A204.1 (cell line): Measurements from ENCODE around the gene PTPRN2.

Experiments used
- FAIRE-seq: peaks from 2 replicates; lab custom pipeline; 2012; peaks lifted over from hg19 to GRCh38; lab: Jason Lieb, UNC

PTPRN2 gene

DNA sequence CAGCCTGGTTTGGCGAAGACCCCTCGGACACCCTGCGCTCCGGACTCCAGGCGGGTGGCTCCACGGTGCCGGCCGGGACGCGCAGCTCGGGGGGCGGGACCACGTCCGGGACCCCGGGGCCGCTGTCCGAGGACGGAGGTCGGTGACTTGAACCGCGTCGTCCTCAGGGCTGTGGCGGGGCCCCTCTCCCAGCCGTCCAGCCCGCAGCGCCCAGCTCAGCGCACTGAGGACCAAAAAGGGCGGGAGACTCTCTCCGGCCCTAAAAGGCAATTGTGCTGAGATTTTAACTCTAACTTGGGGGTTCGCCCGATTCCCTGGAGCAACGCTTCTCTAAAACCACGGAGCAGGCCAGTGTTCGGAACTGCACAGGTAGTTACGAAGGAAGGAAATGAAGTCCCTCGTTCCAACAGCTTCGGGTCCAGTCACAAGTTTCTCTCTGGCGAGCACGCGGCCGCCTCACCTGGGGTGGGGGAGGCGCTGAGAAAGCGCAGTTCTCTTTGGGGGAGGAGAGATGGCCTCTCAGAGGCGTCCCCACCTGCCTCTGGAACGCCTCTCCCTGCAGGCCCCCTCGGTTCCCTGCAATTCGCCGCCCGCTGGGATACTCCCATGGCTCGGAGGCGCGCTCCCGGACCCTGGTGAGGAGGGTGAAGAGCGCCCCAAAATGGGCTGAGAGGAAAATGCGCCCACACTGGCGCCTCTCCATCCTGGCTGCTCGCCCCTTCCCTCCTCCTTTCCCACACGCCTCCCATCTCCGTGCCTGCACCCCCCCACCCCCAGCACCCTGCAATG lies 898.2 kb downstream of the PTPRN2 start:
- no peak for FAIRE-seq

DNA sequence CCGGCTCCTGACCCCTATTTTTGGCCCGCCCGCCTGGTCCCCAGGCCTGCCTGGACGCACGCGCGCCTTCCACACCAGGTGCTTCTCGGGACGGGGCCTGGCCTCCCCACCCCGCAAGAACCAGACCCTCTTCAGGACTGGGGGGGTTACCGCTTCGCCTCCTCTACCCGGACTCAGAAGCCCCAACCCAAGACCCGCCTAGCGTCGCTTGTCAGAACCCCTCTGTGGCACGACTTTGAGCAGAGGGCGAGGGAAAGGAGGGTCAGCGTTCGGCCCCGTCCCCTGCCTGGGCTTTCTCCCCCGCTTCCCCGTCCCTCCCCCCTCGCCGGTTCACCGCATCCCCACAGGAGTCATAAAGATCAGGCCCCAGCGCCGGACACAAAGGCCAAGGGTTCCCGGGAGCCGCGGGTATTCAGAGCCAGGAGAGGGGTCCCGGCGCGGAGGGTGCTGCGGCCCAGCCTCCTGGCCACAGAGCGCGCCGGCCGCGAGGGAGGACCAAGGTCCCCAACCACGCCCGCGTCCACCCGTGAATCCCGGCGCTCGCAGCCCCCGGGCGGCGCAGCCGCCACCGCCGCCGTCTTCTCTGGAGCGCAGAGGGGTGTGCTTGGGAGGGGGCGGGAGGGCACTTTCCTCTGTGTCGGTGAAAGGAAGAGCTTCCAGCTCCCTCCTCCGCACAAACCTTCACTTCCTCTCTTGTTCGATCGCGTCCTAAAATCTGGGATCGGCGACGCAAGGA lies 898.9 kb downstream of the PTPRN2 start:
- FAIRE-seq = no peak

- FAIRE-seq = no peak
Measured at GRCh38 chr7:157687845-157688532, 899.6 kb downstream of the PTPRN2 start.

GRCh38 chr7:157687158-157687557 lies 900.5 kb downstream of the PTPRN2 start:
- FAIRE-seq = no peak

DNA sequence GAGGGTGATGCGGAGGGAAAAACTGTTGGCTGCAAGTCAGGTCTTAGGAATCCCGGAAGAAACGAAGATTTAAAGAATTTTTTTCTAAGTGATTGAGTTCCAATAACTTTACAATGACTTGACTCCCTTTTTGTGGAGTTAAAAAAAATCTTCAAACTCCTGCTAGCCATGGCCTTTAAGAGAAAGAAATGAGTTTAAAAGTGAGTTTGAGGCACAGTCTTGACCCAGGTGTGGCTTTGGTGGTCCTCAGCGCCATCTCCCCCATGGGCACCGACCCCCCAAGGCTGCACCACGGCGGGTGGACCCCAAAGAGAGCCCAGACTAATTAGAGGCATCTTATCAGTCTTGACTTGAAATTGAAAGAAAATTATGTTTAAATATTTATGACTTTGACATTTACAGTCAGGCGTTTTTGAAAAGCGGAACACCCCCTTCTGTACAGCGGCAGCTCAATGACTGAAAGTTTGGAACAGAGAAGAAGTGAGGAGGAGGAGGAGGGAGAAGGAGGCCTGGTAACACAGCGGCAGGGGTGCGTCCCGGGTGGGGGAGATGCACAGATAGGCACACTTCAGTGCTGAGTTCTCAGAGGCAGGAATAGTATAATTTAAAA lies 901.2 kb downstream of the PTPRN2 start:
- FAIRE-seq = no peak

GRCh38 chr7:157685430-157686284 lies 902.0 kb downstream of the PTPRN2 start:
- no peak for FAIRE-seq

DNA sequence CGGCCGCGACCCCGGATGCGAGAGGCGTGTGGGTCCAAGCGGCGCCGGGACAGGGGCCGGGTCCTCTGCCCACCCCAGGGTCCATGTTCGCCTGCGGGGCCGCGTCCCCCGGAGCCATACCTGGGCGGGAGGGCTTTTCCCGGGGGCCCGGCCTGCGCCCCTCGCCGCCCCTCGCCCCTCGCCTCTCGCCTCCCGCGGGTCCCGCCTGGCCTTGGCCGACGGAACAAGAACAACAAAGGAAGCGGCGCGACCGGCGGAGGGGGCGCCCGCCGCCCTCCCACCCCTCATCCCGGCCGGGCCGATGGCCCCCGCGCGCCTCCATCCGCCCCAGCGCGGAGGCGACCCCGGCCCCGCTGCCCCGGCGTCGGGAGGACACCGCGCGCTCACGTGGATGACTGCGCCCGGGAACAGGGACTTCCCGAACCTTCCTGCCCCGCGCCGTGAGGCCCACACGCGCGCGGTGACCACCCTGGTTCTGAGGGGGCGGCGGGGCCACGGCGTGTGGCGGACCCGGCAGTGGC lies 902.7 kb downstream of the PTPRN2 start:
- no peak for FAIRE-seq

- no peak for FAIRE-seq
Measured at GRCh38 chr7:157684157-157684908, 903.3 kb downstream of the PTPRN2 start.

DNA sequence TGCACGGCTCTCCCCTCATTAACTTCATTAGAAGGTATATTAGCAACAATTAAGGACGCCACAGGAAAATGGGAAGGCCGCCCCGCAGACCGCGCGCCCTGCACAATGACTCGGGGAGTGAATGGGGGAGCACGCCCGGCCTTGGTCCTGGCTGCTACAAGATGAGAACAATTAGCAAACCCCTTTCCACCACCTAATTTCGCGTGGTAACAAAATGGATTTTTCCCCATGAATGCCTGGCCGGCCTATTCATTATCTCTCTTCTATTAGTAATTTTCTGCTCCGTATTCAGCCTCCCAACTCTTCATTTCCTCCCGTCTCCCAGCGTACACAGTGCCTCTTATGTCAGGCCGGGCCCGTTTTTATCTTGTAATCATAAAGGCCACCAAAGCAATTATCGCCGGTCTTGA lies 903.9 kb downstream of the PTPRN2 start:
- FAIRE-seq = no peak

DNA sequence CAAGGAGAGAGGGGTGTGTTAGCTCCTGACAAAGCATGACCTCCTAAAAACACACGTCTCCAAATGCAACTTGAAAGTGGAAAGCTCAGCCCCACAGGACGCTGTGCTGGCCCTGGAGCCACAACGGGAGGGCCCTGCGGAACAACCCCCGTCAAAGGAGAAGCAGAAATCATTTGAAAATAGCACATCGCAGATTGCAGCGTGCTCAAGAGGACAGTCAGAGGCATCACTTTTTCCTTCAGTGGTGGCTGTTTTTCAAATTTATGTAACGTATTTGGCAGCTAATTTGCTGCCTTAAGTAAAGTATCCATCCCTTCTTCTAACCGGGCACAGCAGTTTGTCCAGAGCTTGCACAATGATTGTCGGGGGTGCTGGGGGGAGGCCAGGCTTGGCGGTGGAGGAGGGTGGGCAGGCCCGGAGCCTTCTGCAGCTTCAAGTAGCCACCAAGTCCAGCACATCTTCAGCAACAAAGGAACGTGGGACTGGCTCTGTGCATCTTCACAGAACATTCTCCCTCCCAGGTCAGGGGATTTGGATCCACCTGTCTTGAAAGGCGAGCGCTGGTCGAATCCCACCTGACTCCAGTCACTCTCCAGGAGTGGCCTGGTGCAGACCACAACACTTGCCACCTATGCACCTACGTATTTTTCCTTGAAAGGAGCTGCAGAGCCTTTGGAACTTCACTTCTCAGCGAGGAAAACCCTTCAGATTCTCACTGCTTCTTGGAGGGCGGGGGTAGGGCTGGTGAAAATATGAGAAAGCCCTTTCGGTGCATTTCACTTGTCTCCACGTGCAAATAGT lies 904.5 kb downstream of the PTPRN2 start:
- FAIRE-seq = no peak

DNA sequence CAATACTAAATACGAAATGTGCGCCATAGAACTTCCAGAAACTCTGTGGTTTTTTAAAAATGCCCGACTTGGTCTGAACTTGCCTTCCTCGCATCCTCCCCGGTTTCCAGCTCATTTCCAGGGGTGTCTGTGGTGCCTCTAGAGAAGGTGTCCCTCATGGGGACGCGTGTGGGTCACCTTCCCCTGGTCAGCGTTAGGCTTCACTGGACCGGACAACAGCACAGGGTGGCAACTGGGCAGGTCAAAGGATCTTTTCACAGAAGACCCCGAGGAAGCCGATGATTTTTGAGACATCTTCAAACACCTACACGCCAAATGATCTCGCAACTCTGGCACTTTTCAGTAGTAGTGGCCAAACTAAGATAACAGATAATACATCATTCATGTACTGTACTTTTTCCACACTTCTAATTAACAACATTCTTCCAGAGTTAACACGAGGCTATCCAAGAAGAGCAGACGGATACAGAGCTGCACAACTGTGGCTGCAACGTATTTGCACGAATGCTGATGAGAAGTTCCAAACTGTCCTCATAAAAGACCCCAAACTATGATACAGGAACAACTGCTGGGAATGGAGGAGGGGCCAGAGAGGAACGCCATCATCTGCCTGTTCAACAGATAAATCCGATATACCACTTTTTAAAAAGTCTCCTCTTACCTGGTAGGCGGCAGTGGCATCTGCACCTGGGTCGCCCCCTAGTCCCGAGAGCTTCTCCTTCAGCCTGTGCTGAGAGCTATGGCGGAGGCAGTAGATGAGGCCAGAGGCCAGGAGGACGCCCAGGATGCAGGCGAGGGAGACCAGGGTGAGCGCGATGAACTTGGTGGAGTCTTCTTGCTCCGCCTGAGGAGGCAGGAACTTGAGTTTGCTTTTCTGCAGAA lies 905.3 kb downstream of the PTPRN2 start:
- no peak for FAIRE-seq

- FAIRE-seq = no peak
Measured at GRCh38 chr7:157679607-157680006, 908.0 kb downstream of the PTPRN2 start.

- FAIRE-seq = no peak
Measured at GRCh38 chr7:157678501-157678900, 909.1 kb downstream of the PTPRN2 start.

DNA sequence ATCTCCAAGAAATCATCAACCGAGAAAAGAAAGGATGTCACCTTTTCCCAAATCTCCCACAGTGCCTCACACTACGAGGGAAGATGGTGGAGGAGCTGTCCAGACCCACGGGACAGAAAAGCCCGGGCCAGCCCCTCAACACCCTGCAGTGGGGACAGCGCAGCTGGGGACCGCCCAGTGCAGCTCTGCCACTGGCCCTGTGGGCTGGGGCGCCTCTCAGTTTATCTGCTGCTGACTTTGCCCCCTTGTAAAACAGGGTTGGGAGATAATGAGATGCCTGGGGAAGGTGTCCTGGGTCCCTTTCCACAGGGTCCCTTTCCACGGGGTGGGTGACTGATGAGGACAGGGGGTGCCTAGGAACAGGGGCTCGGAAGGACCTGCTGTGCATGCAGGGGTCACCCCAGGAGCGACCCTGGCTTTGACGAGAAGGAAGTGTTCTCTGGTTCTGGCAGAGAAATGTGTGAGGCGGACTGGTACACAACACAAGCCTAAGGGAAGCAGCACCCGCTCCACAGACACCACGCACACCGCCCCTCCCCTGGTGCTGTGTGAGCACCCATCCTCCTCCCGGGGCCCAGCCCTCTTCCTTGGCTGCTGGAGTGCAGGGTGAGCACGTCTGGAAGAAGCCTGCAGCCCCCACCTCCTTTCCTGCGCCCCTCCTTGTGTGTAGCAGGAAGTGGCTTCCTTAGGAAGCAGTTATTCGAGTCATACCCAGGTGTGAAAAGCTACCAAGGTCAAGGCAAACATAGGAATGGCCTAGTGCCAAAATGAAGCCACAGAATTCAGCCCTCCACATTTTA lies 911.0 kb downstream of the PTPRN2 start:
- no peak for FAIRE-seq

DNA sequence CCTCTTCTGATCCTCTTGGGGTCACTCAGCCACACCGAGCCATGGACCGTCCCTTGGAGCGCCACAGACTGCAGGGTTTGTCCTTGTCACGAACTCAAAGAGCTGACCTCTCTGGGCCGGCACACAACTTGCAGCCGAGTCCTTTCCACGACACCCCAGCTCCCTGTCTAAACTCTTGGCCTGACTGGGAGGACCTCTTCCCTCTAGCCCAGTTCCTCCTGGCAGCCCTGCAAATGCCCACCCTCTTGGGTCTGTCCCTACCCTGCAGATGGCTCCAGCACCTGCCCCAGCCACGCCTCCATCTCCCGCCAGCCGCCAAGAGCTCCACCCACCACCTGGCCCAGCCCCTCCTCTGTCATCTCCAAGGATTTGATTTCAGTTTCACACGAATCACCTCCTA lies 911.6 kb downstream of the PTPRN2 start:
- no peak for FAIRE-seq

DNA sequence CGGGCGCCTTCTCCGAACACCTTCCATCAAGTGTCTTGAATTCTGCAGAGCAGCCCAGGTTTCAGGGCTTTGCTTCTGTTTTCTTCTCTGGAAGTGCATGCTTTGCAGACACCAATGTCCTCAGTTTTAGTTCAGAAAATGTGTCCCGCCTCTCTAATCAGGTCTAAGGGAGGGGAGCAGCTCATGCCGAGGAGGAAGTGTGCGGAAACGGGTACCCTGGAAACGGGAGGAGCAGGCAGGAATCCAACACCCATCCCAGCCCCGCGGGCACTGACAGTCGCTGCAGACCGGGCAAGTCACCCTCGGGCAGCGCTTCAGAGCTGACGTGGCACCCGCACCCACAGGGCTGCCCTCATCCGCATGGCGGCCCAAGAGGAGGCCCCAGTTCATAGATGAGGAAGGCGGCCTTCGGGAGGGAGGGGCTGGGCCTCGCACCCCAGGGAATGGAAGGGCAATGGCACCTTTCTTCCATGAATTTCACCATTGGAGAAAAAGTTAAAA lies 912.1 kb downstream of the PTPRN2 start:
- FAIRE-seq = no peak

DNA sequence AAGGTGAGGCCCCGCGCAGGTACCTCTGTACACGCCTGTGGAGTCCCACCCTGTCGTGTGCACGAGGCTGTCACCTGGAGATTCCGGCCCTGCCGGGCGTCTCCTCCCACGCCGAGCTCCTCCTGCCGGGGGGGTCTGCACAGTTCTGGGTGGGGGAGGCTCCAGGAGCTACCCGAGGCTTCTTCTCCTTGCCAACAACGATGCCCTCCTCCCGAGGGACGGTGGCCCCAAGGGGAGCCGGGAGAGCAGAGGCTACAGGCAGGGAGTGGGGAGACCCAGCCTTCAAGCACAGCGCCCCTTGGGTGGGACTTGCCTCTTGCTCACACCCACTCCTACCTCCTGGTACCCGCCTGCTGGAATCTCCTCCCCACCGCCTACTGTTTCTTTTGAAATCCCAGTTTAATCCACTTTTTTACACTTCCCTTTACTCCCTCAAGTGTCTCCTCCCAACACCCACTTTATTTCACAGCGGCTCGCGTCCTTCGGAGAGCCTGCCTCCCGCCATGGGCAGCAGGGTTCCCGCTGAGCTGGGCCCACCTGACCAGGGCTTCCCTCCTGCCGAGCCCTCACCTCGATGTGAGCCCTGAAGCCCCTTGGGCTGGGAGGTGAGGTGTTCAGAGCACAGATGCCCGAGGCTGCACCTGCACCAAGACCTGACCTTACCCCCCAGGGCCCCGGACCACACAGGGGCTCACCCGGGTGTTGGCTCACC lies 912.8 kb downstream of the PTPRN2 start:
- no peak for FAIRE-seq
